H1 (cell line): Measurements from ENCODE around the gene ATP5PB. TPM values are rescaled to one million over a fixed set of nuclear protein-coding genes. Genes with fewer than 3 reads are reported as not detected.

ENCODE experiments used
- CTCF ChIA-PET: fragments of 300-600 bp; sonication (Branson Sonifier 250); formaldehyde crosslinking; loops from one replicate; lab custom pipeline; 2021; ENCODE audit not compliant: partially characterized antibody; lab: Charles Lee
- POLR2A ChIA-PET: fragments of 300-600 bp; sonication (Branson Sonifier 250); formaldehyde crosslinking; loops from one replicate; lab custom pipeline; 2021; ENCODE audit warnings: inconsistent platforms; ENCODE audit not compliant: partially characterized antibody; lab: Charles Lee
- DNase-seq, 2 experiments: peaks; one replicate each; pipeline versions ENCODE4 v3.0.0 to v3.0.0-alpha.2; 2010 to 2022; ENCODE audit warnings: low spot score in 2 of 2, low read depth in 1 of 2, mixed read lengths in 1 of 2
- FAIRE-seq: peaks from 2 replicates; lab custom pipeline; 2011; peaks lifted over from hg19 to GRCh38; lab: Jason Lieb, UNC
- H2AFZ ChIP-seq: 2 replicates; pipeline ENCODE4 v1.8.1; 2012; ENCODE audit warnings: low read length, inconsistent platforms
- H2AK5ac ChIP-seq: 2 replicates; pipeline ENCODE4 v1.6.1; 2013; ENCODE audit warnings: low read depth, low read length
- H2BK120ac ChIP-seq: replicated peaks from 2 replicates; pipeline ENCODE3; 2013; ENCODE audit warnings: low read depth, low read length, inconsistent platforms
- H2BK12ac ChIP-seq: 2 replicates; pipeline ENCODE4 v1.6.1; 2013; ENCODE audit warnings: low read depth, low read length
- H2BK15ac ChIP-seq: 2 replicates; pipeline ENCODE4 v1.6.1; 2013; ENCODE audit warnings: low read length
- H2BK20ac ChIP-seq: 2 replicates; pipeline ENCODE4 v1.6.1; 2013; ENCODE audit warnings: low read length
- H2BK5ac ChIP-seq: 2 replicates; pipeline ENCODE4 v1.6.1; 2013; ENCODE audit warnings: low read depth, low read length
- H3K14ac ChIP-seq: 2 replicates; pipeline ENCODE4 v1.6.1; 2013; ENCODE audit warnings: inconsistent platforms; ENCODE audit not compliant: insufficient read length
- H3K18ac ChIP-seq: 2 replicates; pipeline ENCODE4 v1.6.1; 2013; ENCODE audit warnings: low read length; ENCODE audit errors: extremely low read depth
- H3K23ac ChIP-seq: 2 replicates; pipeline ENCODE4 v1.6.1; 2013; ENCODE audit warnings: inconsistent platforms; ENCODE audit not compliant: insufficient read length
- H3K23me2 ChIP-seq: 2 replicates; pipeline ENCODE4 v1.6.1; 2013; ENCODE audit warnings: low read depth, low read length
- H3K27ac ChIP-seq: 2 replicates; pipeline ENCODE4 v1.6.1; 2011; ENCODE audit warnings: low read depth, low read length, inconsistent platforms
- H3K27me3 ChIP-seq, 4 experiments: replicated peaks in 1 of 4; 1 replicate in 1 of 4; 2 replicates in 3 of 4; pipeline versions ENCODE4 v1.6.1 to v1.8.1; 2011 to 2013; ENCODE audit warnings: low read length in 3 of 4, mild to moderate bottlenecking in 3 of 4, inconsistent platforms in 2 of 4, mixed read lengths in 2 of 4, moderate library complexity in 1 of 4; ENCODE audit not compliant: control insufficient read depth in 3 of 4, insufficient read depth in 3 of 4; ENCODE audit errors: extremely low read depth in 1 of 4
- H3K36me3 ChIP-seq, 4 experiments: 2 replicates each; pipeline versions ENCODE4 v1.6.1 to v1.8.1; 2011 to 2013; ENCODE audit warnings: mild to moderate bottlenecking in 4 of 4, low read length in 3 of 4, moderate library complexity in 2 of 4, control low read depth in 1 of 4, inconsistent platforms in 1 of 4; ENCODE audit not compliant: insufficient read depth in 4 of 4, control insufficient read depth in 2 of 4
- H3K4ac ChIP-seq: replicated peaks from 2 replicates; pipeline ENCODE3; 2013; ENCODE audit warnings: low read length, low read depth, mixed read lengths, inconsistent platforms; ENCODE audit not compliant: insufficient read length
- H3K4me1 ChIP-seq, 4 experiments: replicated peaks in 1 of 4; 1 replicate in 1 of 4; 2 replicates in 3 of 4; pipeline versions ENCODE4 v1.6.1 to v1.8.1; 2011 to 2013; ENCODE audit warnings: low read length in 3 of 4, inconsistent platforms in 2 of 4, mixed read lengths in 1 of 4; ENCODE audit not compliant: insufficient read depth in 4 of 4, control insufficient read depth in 3 of 4
- H3K4me2 ChIP-seq, 2 experiments: 2 replicates each; pipeline versions ENCODE4 v1.6.1 to v1.8.1; 2011 to 2013; ENCODE audit warnings: low read depth in 2 of 2, low read length in 2 of 2, control low read depth in 1 of 2, inconsistent platforms in 1 of 2, mild to moderate bottlenecking in 1 of 2; ENCODE audit not compliant: insufficient read depth in 1 of 2
- H3K4me3 ChIP-seq, 4 experiments: fragments of 200-600, 300-600 bp in 1 of 4; sonication (generic), shearing (Covaris generic), sonication (Bioruptor Twin) in 1 of 4; 2 replicates each; pipeline versions ENCODE4 v1.5.1 to v1.8.1; 2011 to 2016; ENCODE audit warnings: low read length in 4 of 4, low read depth in 3 of 4, control low read depth in 2 of 4, inconsistent platforms in 2 of 4, mild to moderate bottlenecking in 2 of 4, mixed read lengths in 1 of 4, moderate library complexity in 1 of 4; ENCODE audit not compliant: insufficient read depth in 2 of 4; ENCODE audit errors: extremely low read depth in 1 of 4
- H3K56ac ChIP-seq: replicated peaks from 2 replicates; pipeline ENCODE3; 2013; ENCODE audit warnings: low read depth, mild to moderate bottlenecking, mixed read lengths, low read length, inconsistent platforms; ENCODE audit not compliant: insufficient read length
- H3K79me1 ChIP-seq: 2 replicates; pipeline ENCODE4 v1.6.1; 2013; ENCODE audit warnings: low read depth, low read length, control low read depth
- H3K79me2 ChIP-seq, 2 experiments: 2 replicates each; pipeline versions ENCODE4 v1.6.1 to v1.8.1; 2012 to 2013; ENCODE audit warnings: low read length in 2 of 2, mild to moderate bottlenecking in 2 of 2, inconsistent platforms in 1 of 2; ENCODE audit not compliant: insufficient read depth in 2 of 2, control insufficient read depth in 1 of 2
- H3K9ac ChIP-seq, 4 experiments: replicated peaks in 1 of 4; 1 replicate in 1 of 4; 2 replicates in 3 of 4; pipeline versions ENCODE4 v1.6.1 to v1.8.1; 2011 to 2013; ENCODE audit warnings: low read depth in 3 of 4, low read length in 3 of 4, control low read depth in 2 of 4, mild to moderate bottlenecking in 2 of 4, moderate library complexity in 2 of 4, inconsistent platforms in 1 of 4; ENCODE audit errors: extremely low read depth in 1 of 4
- H3K9me3 ChIP-seq, 2 experiments: 2 replicates each; pipeline versions ENCODE4 v1.6.1 to v1.8.1; 2012 to 2013; ENCODE audit warnings: mild to moderate bottlenecking in 2 of 2, moderate library complexity in 2 of 2, control low read depth in 1 of 2, inconsistent platforms in 1 of 2, low read depth in 1 of 2, low read length in 1 of 2, mixed read lengths in 1 of 2; ENCODE audit not compliant: insufficient read depth in 2 of 2
- H4K20me1 ChIP-seq, 2 experiments: replicated peaks in 1 of 2; 2 replicates each; pipeline versions ENCODE3 to v1.8.1; 2011 to 2013; ENCODE audit warnings: inconsistent platforms in 2 of 2, low read length in 2 of 2, mild to moderate bottlenecking in 1 of 2; ENCODE audit not compliant: insufficient read depth in 2 of 2, control insufficient read depth in 1 of 2
- H4K5ac ChIP-seq: 2 replicates; pipeline ENCODE4 v1.6.1; 2013; ENCODE audit warnings: low read length, low read depth, mixed read lengths, inconsistent platforms; ENCODE audit not compliant: insufficient read length
- H4K8ac ChIP-seq: 2 replicates; pipeline ENCODE4 v1.8.0; 2013; ENCODE audit warnings: mild to moderate bottlenecking, moderate library complexity, low read length, inconsistent platforms; ENCODE audit not compliant: insufficient read depth; ENCODE audit errors: extremely low read depth
- H4K91ac ChIP-seq: replicated peaks from 2 replicates; pipeline ENCODE3; 2013; ENCODE audit warnings: low read length, mixed read lengths, inconsistent platforms; ENCODE audit not compliant: insufficient read length
- TBP ChIP-seq: IDR thresholded peaks from 2 replicates; pipeline ENCODE4 v1.6.1; 2011; ENCODE audit warnings: low read depth, low read length, improper control_type of control experiment
- WGBS, 2 experiments: shearing (Covaris generic) in 1 of 2; methylation state at CpG; one replicate each; pipeline versions ENCODE4 v1.1.6 to v1.1.7; 2013 to 2015; ENCODE audit warnings: low lambda C conversion rate in 2 of 2, mixed read lengths in 2 of 2, inconsistent platforms in 1 of 2, low coverage in 1 of 2, missing lambda C conversion rate in 1 of 2; ENCODE audit not compliant: insufficient replicate concordance in 2 of 2, insufficient coverage in 1 of 2, insufficient read length in 1 of 2; ENCODE audit errors: extremely low coverage in 1 of 2, missing lambda C conversion rate in 1 of 2; 5-methylcytosine and 5-hydroxymethylcytosine counted together
- polyA plus RNA-seq, 7 experiments: library from polyadenylated mRNA; depleted of rRNA in 3 of 7; stranded (reverse) in 5 of 7; unstranded in 2 of 7; fragments of >200 nt in 5 of 7; fragments of 200-250 nt in 2 of 7; gene quantifications; 1 replicate in 5 of 7; 2 replicates in 1 of 7; 4 replicates in 1 of 7; pipeline versions ENCODE4 v1.2.1 to v1.2.3, GENCODE V29; 2011 to 2013; ENCODE audit warnings: missing spikeins in 2 of 7, mixed read lengths in 2 of 7
- total RNA-seq: library from RNA; stranded (reverse); fragmentation: NEBNext Ultra II Directional; extraction: Animal tissue kit (Norgen Biotek cat#: 25700); gene quantifications from 2 replicates; pipeline ENCODE4 v1.2.1, GENCODE V29; 2021

Gene ATP5PB
- total and polyA plus RNA-seq, 2 of the 8 experiments (the other 6 are each of a cell fraction or from before 2014, with no cell fraction given): 232 to 262 TPM

- FAIRE-seq (no peak), DNase-seq (no peak)
- Histone ChIP-seq H2BK15ac (no peak overlapping the region), H3K18ac (no peak overlapping the region), H3K4me1 (no peaks in the 10 kb centered on the region), H3K9ac (no peak overlapping the region), H3K27me3 (no peaks in the 10 kb centered on the region), H3K36me3 (no peaks in the 10 kb centered on the region), H2BK120ac (no peak overlapping the region), H4K91ac (no peak overlapping the region), H3K23me2 (no peaks in the 10 kb centered on the region), H3K56ac (no peak overlapping the region), H2AFZ (no peak overlapping the region), H3K4ac (no peak overlapping the region), H2BK20ac (no peak overlapping the region), H3K79me1 (no peaks in the 10 kb centered on the region), H2AK5ac (no peak overlapping the region), H2BK5ac (no peak overlapping the region), H3K23ac (no peak overlapping the region), H3K4me2 (no peak overlapping the region), H3K9me3 (no peaks in the 10 kb centered on the region), H3K4me3 (no peak overlapping the region), H3K14ac (no peak overlapping the region), H2BK12ac (no peak overlapping the region), H3K79me2 (no peaks in the 10 kb centered on the region), H4K20me1 (no peaks in the 10 kb centered on the region), H3K27ac (no peak overlapping the region), H4K8ac (no peak overlapping the region), H4K5ac (no peak overlapping the region)
- 77% methylated on average over 2 of the region's 2 CpGs; no CpG with 5 or more reads in 1 of the 2 experiments for WGBS, 2 experiments
- ChIA-PET CTCF (interaction anchor here (1.0 to 3.7 kb wide), 2 partner anchors 12 to 24 kb away, joined by 3 to 30 read pairs; no protein-coding TSS in a partner anchor), POLR2A (no interaction called here)
- TF ChIP-seq TBP: no peak
Measured at GRCh38 chr1:111483876-111484275, 34.6 kb downstream of the ATP5PB start.
